WTC11 (cell line): ENCODE data around the gene RNF169.

ENCODE experiments used
- EMX1 ChIP-seq: fragments of 250-450 bp; sonication (Bioruptor Pico); IDR thresholded peaks from 2 replicates; pipeline ENCODE4 v1.8.0; 2021; ENCODE audit warnings: mild to moderate bottlenecking
- FOXJ3 ChIP-seq: sonication (generic); formaldehyde crosslinking; IDR thresholded peaks from 2 replicates; pipeline ENCODE4 v1.9.0; 2021; ENCODE audit warnings: missing genetic modification reagents, mild to moderate bottlenecking, borderline replicate concordance
- NR3C1 ChIP-seq: sonication (generic); formaldehyde crosslinking; conservative IDR thresholded peaks from 2 replicates; pipeline ENCODE4 v1.8.1; 2023; ENCODE audit warnings: low read depth, mild to moderate bottlenecking, missing genetic modification reagents
- ZNF138 ChIP-seq: sonication (generic); formaldehyde crosslinking; conservative IDR thresholded peaks from 2 replicates; pipeline ENCODE4 v1.8.1; 2022; ENCODE audit warnings: mild to moderate bottlenecking, moderate library complexity, missing genetic modification reagents
- TF ChIP-seq, protein P1 (sequence below): fragments of 200-600 bp; IDR thresholded peaks from 2 replicates; pipeline ENCODE4 v1.8.0; 2022; ENCODE audit warnings: antibody characterized with exemption
- TF ChIP-seq, protein P2 (sequence below): sonication (generic); formaldehyde crosslinking; conservative IDR thresholded peaks from 2 replicates; pipeline ENCODE4 v1.8.1; 2022; ENCODE audit warnings: mild to moderate bottlenecking, missing genetic modification reagents

DNA sequence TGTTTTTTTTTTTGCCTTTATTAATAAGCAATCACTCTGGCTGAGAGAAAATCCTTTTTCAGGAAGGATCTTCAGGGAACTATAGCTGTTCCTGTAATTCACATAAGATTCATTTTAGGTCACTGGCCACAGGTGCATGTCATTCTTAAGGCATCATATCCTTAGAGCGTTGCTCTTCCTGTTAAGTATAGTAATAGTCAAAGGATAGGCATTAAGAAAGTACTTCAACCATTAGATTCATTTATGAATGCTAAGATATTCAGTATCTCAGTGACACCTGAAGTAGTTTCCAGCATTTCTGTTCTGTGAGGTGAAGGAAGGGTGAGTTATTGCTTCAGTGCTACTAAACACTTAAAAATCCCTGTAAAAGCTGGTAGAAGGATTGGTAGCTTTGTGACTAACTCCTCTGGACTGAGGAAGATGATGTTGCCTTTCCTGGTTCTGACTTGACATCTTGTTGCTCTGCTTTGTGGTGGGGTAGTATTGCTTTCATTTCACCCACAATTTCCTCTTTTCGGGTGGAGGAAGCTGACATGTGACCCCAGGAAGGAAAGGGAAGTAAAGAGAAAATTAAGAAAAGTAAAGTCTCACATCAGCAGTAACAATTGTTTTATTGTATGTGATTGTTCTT, 34.7 kb downstream of the RNF169 start:
- TF ChIP-seq, protein P1, sequence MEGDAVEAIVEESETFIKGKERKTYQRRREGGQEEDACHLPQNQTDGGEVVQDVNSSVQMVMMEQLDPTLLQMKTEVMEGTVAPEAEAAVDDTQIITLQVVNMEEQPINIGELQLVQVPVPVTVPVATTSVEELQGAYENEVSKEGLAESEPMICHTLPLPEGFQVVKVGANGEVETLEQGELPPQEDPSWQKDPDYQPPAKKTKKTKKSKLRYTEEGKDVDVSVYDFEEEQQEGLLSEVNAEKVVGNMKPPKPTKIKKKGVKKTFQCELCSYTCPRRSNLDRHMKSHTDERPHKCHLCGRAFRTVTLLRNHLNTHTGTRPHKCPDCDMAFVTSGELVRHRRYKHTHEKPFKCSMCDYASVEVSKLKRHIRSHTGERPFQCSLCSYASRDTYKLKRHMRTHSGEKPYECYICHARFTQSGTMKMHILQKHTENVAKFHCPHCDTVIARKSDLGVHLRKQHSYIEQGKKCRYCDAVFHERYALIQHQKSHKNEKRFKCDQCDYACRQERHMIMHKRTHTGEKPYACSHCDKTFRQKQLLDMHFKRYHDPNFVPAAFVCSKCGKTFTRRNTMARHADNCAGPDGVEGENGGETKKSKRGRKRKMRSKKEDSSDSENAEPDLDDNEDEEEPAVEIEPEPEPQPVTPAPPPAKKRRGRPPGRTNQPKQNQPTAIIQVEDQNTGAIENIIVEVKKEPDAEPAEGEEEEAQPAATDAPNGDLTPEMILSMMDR: no peak
- TF ChIP-seq FOXJ3: no peak
- no peak for TF ChIP-seq EMX1 (CRISPR knock-in tag)
- TF ChIP-seq, protein P2, sequence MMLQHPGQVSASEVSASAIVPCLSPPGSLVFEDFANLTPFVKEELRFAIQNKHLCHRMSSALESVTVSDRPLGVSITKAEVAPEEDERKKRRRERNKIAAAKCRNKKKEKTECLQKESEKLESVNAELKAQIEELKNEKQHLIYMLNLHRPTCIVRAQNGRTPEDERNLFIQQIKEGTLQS: no peak
- TF ChIP-seq NR3C1: no peak
- no peak for TF ChIP-seq ZNF138 (CRISPR knock-in tag)
